ENCODE results near the gene DDX23.

DDX23 gene

GRCh38 chr12:48796976-48797375 lies 55.0 kb downstream of the DDX23 start:
- H3K18ac ChIP-seq (ENCODE audit: low read depth in 1 of 2, low read length in 2 of 2) = no peak overlapping the region
- no peak overlapping the region for H2BK120ac ChIP-seq (ENCODE audit: low read depth, low read length)
- peaks cover 5% of the 10 kb centered on the region for H3K4me1 ChIP-seq (ENCODE audit: control insufficient read depth, insufficient read depth, low read depth, low read length)
- no peak overlapping the region for H3K4me3 ChIP-seq (ENCODE audit: insufficient read depth in 1 of 2, low read depth in 1 of 2, low read length in 2 of 2)
- no peak overlapping the region for H3K23ac ChIP-seq (ENCODE audit: low read length in 2 of 2)
- H3K9ac ChIP-seq (ENCODE audit: low read length) = no peak overlapping the region
- WGBS = 67% methylated on average over 3 of the region's 3 CpGs
- H3K27me3 ChIP-seq (ENCODE audit: control insufficient read depth in 1 of 2, insufficient read depth in 1 of 2, low read length in 2 of 2) = peaks cover 11 to 12% of the 10 kb centered on the region in 2 experiments
- no peaks in the 10 kb centered on the region for H3K79me1 ChIP-seq (replicated peaks; ENCODE audit: low read length, poor library complexity, severe bottlenecking)
- no peak overlapping the region for H3K4ac ChIP-seq (ENCODE audit: low read depth in 1 of 2, low read length in 2 of 2)
- H3K14ac ChIP-seq (ENCODE audit: low read length in 2 of 2) = no peak overlapping the region
- no peaks in the 10 kb centered on the region for H3K36me3 ChIP-seq (ENCODE audit: control insufficient read depth in 1 of 2, insufficient read depth in 2 of 2, low read depth in 1 of 2, low read length in 2 of 2)
- no peak overlapping the region for H4K8ac ChIP-seq (ENCODE audit: low read length)
- H2AFZ ChIP-seq (ENCODE audit: low read depth, low read length) = no peak overlapping the region
- no peak overlapping the region for H2BK5ac ChIP-seq (ENCODE audit: low read depth, low read length, poor library complexity, severe bottlenecking)
- DNase-seq = no peak
- H2AK5ac ChIP-seq (ENCODE audit: low read length, severe bottlenecking) = no peak overlapping the region
- H3K4me2 ChIP-seq (ENCODE audit: low read length, poor library complexity, severe bottlenecking) = no peak overlapping the region
- H2BK15ac ChIP-seq (ENCODE audit: low read depth, poor library complexity, severe bottlenecking) = no peak overlapping the region
- no peak overlapping the region for H3K27ac ChIP-seq (ENCODE audit: low read length, poor library complexity, severe bottlenecking)
- H3K9me3 ChIP-seq (ENCODE audit: control insufficient read depth, low read length) = no peaks in the 10 kb centered on the region
- H4K91ac ChIP-seq (ENCODE audit: low read length) = no peak overlapping the region
- H2BK12ac ChIP-seq (ENCODE audit: low read length in 2 of 2) = no peak overlapping the region

GRCh38 chr12:48795550-48796455 lies 56.2 kb downstream of the DDX23 start:
- Histone ChIP-seq H3K23ac (ENCODE audit: low read length in 2 of 2) (no peak overlapping the region), H3K27me3 (ENCODE audit: control insufficient read depth in 1 of 2, insufficient read depth in 1 of 2, low read length in 2 of 2) (peaks cover 8 to 10% of the 10 kb centered on the region in 2 experiments), H3K36me3 (ENCODE audit: control insufficient read depth in 1 of 2, insufficient read depth in 2 of 2, low read depth in 1 of 2, low read length in 2 of 2) (no peaks in the 10 kb centered on the region), H3K4ac (ENCODE audit: low read depth in 1 of 2, low read length in 2 of 2) (no peak overlapping the region), H2AK5ac (ENCODE audit: low read length, severe bottlenecking) (no peak overlapping the region), H3K79me1 (replicated peaks; ENCODE audit: low read length, poor library complexity, severe bottlenecking) (no peaks in the 10 kb centered on the region), H4K8ac (ENCODE audit: low read length) (peak overlapping the region; percentile 33), H2BK12ac (ENCODE audit: low read length in 2 of 2) (no peak overlapping the region), H3K18ac (ENCODE audit: low read depth in 1 of 2, low read length in 2 of 2) (no peak overlapping the region), H2BK5ac (ENCODE audit: low read depth, low read length, poor library complexity, severe bottlenecking) (no peak overlapping the region), H3K9ac (ENCODE audit: low read length) (no peak overlapping the region), H3K4me3 (ENCODE audit: insufficient read depth in 1 of 2, low read depth in 1 of 2, low read length in 2 of 2) (no peak overlapping the region), H3K4me2 (ENCODE audit: low read length, poor library complexity, severe bottlenecking) (no peak overlapping the region), H4K91ac (ENCODE audit: low read length) (no peak overlapping the region), H3K4me1 (ENCODE audit: control insufficient read depth, insufficient read depth, low read depth, low read length) (peaks cover 5% of the 10 kb centered on the region), H3K27ac (ENCODE audit: low read length, poor library complexity, severe bottlenecking) (no peak overlapping the region), H2AFZ (ENCODE audit: low read depth, low read length) (no peak overlapping the region), H2BK15ac (ENCODE audit: low read depth, poor library complexity, severe bottlenecking) (no peak overlapping the region), H3K9me3 (ENCODE audit: control insufficient read depth, low read length) (no peaks in the 10 kb centered on the region), H3K14ac (ENCODE audit: low read length in 2 of 2) (no peak overlapping the region), H2BK120ac (ENCODE audit: low read depth, low read length) (no peak overlapping the region)
- DNase-seq = peak; percentile 84
- 28% methylated on average over 8 of the region's 12 CpGs for WGBS

- Histone ChIP-seq H3K79me1 (replicated peaks; ENCODE audit: low read length, poor library complexity, severe bottlenecking) (no peaks in the 10 kb centered on the region), H3K4me2 (ENCODE audit: low read length, poor library complexity, severe bottlenecking) (no peak overlapping the region)
- WGBS = 77% methylated on average over 3 of the region's 3 CpGs
Measured at GRCh38 chr12:48794870-48795269, 57.1 kb downstream of the DDX23 start.

GRCh38 chr12:48793696-48794095 lies 58.3 kb downstream of the DDX23 start:
- Histone ChIP-seq H3K4me2 (ENCODE audit: low read length, poor library complexity, severe bottlenecking) (no peak overlapping the region), H4K91ac (ENCODE audit: low read length) (no peak overlapping the region), H2AFZ (ENCODE audit: low read depth, low read length) (no peak overlapping the region), H2BK5ac (ENCODE audit: low read depth, low read length, poor library complexity, severe bottlenecking) (no peak overlapping the region), H3K23ac (ENCODE audit: low read length in 2 of 2) (no peak overlapping the region), H3K36me3 (ENCODE audit: control insufficient read depth in 1 of 2, insufficient read depth in 2 of 2, low read depth in 1 of 2, low read length in 2 of 2) (no peaks in the 10 kb centered on the region), H3K4me1 (ENCODE audit: control insufficient read depth, insufficient read depth, low read depth, low read length) (peaks cover 13% of the 10 kb centered on the region), H3K79me1 (replicated peaks; ENCODE audit: low read length, poor library complexity, severe bottlenecking) (no peaks in the 10 kb centered on the region), H3K27ac (ENCODE audit: low read length, poor library complexity, severe bottlenecking) (no peak overlapping the region), H2AK5ac (ENCODE audit: low read length, severe bottlenecking) (peak overlapping the region; percentile 52), H2BK12ac (ENCODE audit: low read length in 2 of 2) (no peak overlapping the region), H3K9me3 (ENCODE audit: control insufficient read depth, low read length) (no peaks in the 10 kb centered on the region), H4K8ac (ENCODE audit: low read length) (no peak overlapping the region), H3K14ac (ENCODE audit: low read length in 2 of 2) (no peak overlapping the region), H3K27me3 (ENCODE audit: control insufficient read depth in 1 of 2, insufficient read depth in 1 of 2, low read length in 2 of 2) (no peaks in the 10 kb centered on the region), H2BK15ac (ENCODE audit: low read depth, poor library complexity, severe bottlenecking) (no peak overlapping the region), H3K9ac (ENCODE audit: low read length) (no peak overlapping the region), H3K4ac (ENCODE audit: low read depth in 1 of 2, low read length in 2 of 2) (no peak overlapping the region), H3K4me3 (ENCODE audit: insufficient read depth in 1 of 2, low read depth in 1 of 2, low read length in 2 of 2) (no peak overlapping the region), H2BK120ac (ENCODE audit: low read depth, low read length) (no peak overlapping the region), H3K18ac (ENCODE audit: low read depth in 1 of 2, low read length in 2 of 2) (no peak overlapping the region)
- no peak for DNase-seq
- WGBS = 100% methylated on average over 1 of the region's 3 CpGs

More at GRCh38 chr12:48794870-48795269, 57.1 kb downstream of the DDX23 start:
- DNase-seq = peak; percentile 69
- Histone ChIP-seq H2AK5ac (ENCODE audit: low read length, severe bottlenecking) (no peak overlapping the region), H3K4me1 (ENCODE audit: control insufficient read depth, insufficient read depth, low read depth, low read length) (peaks cover 8% of the 10 kb centered on the region), H3K4ac (ENCODE audit: low read depth in 1 of 2, low read length in 2 of 2) (no peak overlapping the region), H3K27ac (ENCODE audit: low read length, poor library complexity, severe bottlenecking) (no peak overlapping the region), H2BK15ac (ENCODE audit: low read depth, poor library complexity, severe bottlenecking) (no peak overlapping the region), H3K14ac (ENCODE audit: low read length in 2 of 2) (no peak overlapping the region), H3K9ac (ENCODE audit: low read length) (no peak overlapping the region), H2BK120ac (ENCODE audit: low read depth, low read length) (no peak overlapping the region), H2AFZ (ENCODE audit: low read depth, low read length) (no peak overlapping the region), H3K9me3 (ENCODE audit: control insufficient read depth, low read length) (no peaks in the 10 kb centered on the region), H3K36me3 (ENCODE audit: control insufficient read depth in 1 of 2, insufficient read depth in 2 of 2, low read depth in 1 of 2, low read length in 2 of 2) (no peaks in the 10 kb centered on the region), H3K23ac (ENCODE audit: low read length in 2 of 2) (no peak overlapping the region), H2BK5ac (ENCODE audit: low read depth, low read length, poor library complexity, severe bottlenecking) (no peak overlapping the region), H4K8ac (ENCODE audit: low read length) (no peak overlapping the region), H3K4me3 (ENCODE audit: insufficient read depth in 1 of 2, low read depth in 1 of 2, low read length in 2 of 2) (no peak overlapping the region), H3K18ac (ENCODE audit: low read depth in 1 of 2, low read length in 2 of 2) (no peak overlapping the region), H3K27me3 (ENCODE audit: control insufficient read depth in 1 of 2, insufficient read depth in 1 of 2, low read length in 2 of 2) (peaks cover 0 to under 1% of the 10 kb centered on the region in 2 experiments), H4K91ac (ENCODE audit: low read length) (no peak overlapping the region), H2BK12ac (ENCODE audit: low read length in 2 of 2) (no peak overlapping the region)
